Measurements from ENCODE around the gene NAT10.

- TF ChIP-seq CREB5 (CRISPR knock-in tag; IDR thresholded peaks at IDR 0.05; ENCODE audit: low read depth) (no peak), CSRNP3 (CRISPR knock-in tag; IDR thresholded peaks at IDR 0.05) (no peak), TCF4 (CRISPR knock-in tag; IDR thresholded peaks at IDR 0.05; ENCODE audit: borderline replicate concordance) (peak; percentile 71; the same call in 1 of the 2 replicates), POU6F1 (CRISPR knock-in tag; IDR thresholded peaks at IDR 0.05; ENCODE audit: borderline replicate concordance, low read depth) (no peak), ARNTL (CRISPR knock-in tag; IDR thresholded peaks at IDR 0.05; ENCODE audit: borderline replicate concordance, low read depth) (no peak), RARB (CRISPR knock-in tag; IDR thresholded peaks at IDR 0.05) (no peak), CSDC2 (CRISPR knock-in tag; IDR thresholded peaks at IDR 0.05) (no peak), ZC3H10 (CRISPR knock-in tag; IDR thresholded peaks at IDR 0.05) (no peak), PATZ1 (CRISPR knock-in tag; IDR thresholded peaks at IDR 0.05; ENCODE audit: borderline replicate concordance) (no peak), TSHZ2 (CRISPR knock-in tag; IDR thresholded peaks at IDR 0.05) (peak; percentile 75; the same call in 1 of the 2 replicates), ZNF8 (CRISPR knock-in tag; IDR thresholded peaks at IDR 0.05) (no peak), TOX (CRISPR knock-in tag; IDR thresholded peaks at IDR 0.05; ENCODE audit: borderline replicate concordance) (no peak)
These were observed 54.8 kb downstream of the NAT10 start for GRCh38 chr11:34160049-34160721.
